Skin of body (tissue), 2 donors: ENCODE measurements around the gene PDLIM7. TPM values are rescaled to one million over a fixed set of nuclear protein-coding genes. Genes with fewer than 3 reads are reported as not detected.
"Not testable (repeated sequence)": the region's sequence is repeated elsewhere in the genome, so short reads cannot be mapped to it uniquely, and the experiment has no call there.

Experiments
- DNase-seq: peaks from one replicate; lab custom pipeline; 2025; lab: John Stamatoyannopoulos, UW
- total RNA-seq: library from RNA; depleted of rRNA; stranded (reverse); fragments of >200 nt; gene quantifications from one replicate; pipeline ENCODE4 v1.2.3, GENCODE V29; 2014

PDLIM7 gene
- total RNA-seq, 1 donor from 2014 or later, result 30.7 TPM

DNA sequence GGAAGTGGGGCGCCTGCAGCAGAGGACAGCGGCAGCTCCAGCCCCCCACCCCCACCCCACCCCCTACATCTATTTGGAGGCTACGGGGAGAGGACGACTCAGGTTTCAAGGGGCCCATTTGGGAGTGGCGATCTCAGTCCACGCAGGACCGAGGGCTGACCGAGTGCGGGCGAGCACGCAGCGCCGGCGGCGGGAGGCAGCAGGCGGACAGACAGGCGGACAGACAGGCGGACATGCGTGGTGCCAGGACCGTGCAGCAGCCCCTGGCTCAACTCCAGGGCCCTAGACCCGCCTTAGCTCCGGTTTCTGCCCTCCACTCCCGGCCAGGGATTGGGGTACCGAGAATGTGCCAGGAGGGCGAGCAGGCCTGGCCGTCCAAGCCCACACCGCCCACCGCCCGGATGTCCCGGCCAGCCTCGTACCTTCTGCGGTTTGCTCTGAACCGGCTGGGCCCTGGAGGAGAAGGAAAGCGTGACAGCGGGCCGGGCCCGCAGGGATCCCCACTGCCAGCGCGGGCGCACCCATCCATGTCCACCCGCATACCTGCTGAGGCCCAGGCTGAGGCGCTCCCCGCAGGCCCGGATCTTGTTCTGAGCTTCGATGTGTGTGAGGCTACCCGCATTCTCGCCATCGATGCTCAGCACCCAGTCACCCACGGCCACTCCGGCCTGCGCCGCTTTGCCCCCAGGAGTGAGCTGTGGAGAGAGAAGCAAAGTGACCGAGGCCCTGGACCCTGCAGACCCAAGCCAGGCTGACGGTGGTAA is 5.2 kb downstream of the PDLIM7 start:
- no peak for DNase-seq

DNA sequence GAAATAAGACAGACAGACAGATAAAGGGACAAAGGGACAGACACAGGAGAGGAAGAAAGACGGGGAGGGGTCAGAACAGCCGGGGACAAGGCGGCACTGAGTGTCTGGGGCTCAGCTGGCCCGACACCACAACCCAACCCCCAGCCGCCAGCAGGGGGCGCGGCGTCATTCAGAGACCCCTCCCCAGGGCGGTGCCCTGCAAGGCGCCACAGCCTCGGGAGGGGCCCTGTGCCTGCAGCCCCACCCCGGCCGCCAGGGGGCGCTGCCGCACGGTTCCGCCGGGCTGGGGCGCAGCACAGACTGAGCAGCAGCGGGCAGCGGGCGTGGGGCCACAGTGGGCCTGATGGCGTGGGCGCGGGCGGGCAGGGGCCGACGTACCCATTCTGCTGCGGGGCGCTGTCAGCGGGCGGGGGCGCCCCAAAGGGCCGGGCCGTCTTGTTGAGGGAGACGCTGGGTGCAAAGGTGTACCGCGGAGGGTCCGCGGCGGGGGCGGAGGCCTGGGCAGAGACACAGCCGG is 5.9 kb downstream of the PDLIM7 start:
- DNase-seq, result no peak

DNA sequence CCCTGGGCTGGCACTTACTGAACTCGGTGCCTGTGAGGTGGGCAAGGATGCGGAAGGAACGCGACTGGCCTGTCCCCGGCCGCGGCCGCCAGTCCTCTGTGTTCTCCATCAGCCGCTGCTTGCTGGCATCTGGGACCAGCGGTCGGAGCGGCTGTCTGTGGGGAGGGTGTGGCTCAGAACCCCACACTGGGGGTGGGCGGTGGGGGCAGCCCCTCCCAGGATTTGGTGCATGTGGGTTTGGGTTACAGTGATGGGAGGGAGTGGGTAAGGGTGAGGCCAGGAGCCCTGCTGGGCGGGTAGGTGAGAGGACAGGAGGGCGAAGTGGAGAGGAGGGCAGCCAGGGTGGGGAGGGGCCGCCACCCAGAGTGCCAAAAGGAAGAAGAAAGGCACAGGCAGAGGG is 6.4 kb downstream of the PDLIM7 start:
- no peak for DNase-seq

DNA sequence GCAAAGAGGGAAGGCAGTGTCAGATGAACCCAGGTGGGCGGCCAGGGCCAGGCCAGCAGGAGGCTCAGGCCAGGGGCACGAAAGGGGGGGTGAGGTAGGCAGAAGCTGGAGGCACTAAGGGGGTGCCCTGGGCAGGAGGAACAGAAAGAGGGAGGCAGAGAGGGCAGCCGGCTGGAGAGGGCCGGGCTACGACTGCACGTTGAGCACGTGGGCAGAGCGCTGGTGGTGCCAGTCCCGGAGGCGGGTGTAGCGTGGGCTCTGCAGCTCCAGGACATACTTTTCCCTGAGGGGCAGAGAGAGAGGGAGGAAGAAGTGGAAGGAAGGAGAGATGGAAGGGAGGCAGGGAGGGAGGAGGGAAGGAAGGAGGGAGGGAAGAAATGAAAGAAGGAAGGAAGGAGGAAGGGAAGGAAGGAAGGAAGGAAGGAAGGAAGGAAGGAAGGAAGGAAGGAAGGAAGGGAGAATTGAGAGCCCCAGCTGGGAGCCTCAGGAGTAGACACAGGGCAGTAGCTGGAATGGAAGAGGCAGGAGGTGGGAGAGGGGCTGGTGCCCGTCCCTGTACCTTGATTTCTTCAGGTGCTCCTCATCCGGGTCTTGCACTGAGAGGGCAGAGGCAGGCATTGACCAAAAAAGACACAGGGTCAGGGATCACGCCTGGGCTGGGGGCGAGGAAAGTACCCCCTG is 7.0 kb downstream of the PDLIM7 start:
- no peak for DNase-seq

DNA sequence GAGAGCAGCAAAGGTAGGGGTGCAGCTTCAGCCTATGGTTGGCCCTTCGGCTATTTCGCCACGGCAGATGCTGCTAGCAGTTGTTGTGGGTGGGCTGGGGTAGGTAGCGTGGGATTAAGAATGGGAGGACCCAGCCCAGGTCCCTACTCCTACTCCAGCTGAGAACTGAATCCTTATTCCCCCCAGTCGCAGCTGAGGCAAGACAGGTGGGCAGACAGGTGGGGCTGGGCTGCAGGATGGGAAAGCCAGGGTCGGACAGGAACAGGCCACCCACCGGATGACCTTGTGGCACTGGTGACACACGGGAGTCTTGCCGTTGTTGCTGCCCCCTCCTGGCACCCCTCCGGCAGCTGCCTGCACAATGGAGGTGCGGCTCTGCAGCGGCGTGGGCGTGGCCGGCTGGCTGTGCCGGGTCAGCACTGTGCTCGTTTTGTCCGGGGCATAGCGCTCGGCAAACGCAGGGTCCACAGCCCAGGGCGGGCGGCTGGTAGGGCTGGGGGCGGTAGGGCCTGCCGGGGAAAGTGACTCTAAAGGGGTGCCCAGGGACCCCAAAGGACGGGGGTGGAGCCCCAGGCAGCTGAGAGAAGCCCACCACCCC is 8.2 kb downstream of the PDLIM7 start:
- DNase-seq, result no peak

DNA sequence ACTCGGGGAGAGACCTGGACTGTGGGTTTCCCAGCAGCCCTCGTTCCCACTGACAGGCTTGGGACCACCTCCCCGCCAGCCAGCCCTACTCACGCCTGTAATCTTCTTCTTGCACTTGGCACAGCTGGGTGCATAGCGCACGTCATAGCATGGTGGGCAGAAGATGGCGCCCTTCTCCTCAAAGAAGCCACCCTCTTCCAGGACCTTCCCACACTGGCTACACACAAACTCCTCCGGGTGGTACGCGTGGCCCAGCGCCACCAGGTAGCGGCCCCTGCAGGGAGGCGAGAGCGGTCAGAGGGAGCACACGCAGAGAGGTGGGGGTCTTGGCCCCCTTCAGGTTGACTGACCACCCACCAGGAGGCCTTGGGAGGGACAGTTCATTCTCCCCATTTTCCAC is 9.4 kb downstream of the PDLIM7 start:
- no peak for DNase-seq

DNA sequence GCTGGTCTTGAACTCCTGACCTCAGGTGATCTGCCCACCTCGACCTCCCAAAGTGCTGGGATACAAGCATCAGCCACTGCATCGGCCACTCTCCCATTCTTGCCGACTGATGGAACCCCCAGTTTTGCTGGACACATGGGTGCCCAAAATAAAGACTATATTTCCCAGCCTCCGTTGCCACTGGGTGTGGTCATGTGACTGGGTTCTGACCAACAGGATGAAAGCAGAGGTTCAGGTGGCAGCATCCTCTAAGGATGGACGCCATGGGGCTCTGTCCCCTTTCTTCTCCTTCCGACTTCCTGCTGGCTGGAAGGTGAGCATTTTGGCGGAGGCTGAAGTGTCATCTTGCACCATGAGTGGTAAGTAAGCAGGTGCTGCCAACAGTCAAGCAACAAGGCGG is 10.3 kb downstream of the PDLIM7 start:
- no peak for DNase-seq

DNA sequence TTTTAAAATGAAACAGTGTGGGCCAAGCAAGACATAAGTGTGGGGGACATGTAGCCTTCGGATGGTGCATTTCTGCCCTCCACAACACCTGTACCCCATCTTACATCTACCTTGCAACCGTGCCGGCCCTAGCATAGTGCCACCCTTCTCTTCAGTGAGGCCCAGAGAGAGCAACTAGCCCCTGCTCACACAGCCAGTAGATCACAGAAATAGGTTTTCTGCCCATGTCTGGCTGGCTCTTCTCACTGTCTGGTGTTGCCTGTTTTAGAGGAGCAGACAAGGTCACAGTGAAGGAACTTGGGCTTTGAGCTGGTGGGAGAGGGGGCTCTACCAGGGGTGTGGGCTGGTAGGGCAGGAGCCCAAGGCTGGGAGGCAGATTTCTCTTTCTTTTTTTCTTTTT is 11.1 kb downstream of the PDLIM7 start:
- DNase-seq, result no peak

DNA sequence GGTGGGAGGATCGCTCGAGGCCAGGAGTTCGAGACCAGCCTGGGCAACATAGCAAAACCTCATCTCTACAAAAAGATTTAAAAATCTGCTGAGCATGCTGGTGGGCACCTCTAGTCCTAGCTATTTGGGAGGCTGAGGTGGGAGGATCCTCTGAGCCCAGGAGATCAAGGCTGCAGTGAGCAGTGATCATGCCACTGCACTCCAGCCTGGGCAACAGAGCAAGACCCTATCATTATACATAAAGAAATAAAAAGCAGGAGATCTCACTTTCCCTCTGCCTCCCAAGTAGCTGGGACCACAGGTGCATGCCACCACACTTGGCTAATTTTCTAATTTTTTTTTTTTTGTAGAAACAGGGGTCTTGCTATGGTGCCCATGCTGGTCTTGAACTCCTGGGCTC is 11.7 kb downstream of the PDLIM7 start:
- not testable (repeated sequence) for DNase-seq

DNA sequence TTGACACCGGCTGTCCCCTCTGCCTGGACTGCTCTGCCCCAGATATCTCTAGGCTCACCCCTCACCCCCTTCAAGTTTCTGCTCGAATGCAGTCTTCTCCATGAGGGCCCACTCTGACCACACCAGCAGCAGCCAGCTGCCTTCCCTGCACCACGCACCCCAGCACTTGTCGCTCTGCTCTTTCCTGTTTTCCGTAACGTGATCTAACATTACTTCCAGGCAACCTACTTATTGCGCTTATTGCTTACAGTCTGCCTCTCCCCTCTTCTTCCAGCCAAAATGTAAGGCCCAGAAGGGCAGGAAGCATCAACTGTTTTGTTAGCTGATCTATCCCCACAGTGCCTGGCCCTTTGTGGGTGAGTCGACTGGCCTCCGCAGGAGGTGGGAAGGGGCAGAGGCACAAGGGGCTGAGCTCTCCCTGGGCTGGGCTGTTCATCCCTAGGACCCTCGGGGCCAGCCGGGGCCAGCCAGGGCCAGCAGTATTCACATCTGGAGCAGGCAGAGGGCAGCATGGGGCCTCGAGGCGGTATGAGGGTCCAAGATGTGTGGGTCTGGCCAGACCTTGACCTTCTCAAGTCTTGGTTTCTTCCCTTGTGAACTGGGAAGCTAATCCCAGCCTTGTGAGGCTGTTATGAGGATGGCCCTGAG is 12.4 kb downstream of the PDLIM7 start:
- DNase-seq, result no peak

DNA sequence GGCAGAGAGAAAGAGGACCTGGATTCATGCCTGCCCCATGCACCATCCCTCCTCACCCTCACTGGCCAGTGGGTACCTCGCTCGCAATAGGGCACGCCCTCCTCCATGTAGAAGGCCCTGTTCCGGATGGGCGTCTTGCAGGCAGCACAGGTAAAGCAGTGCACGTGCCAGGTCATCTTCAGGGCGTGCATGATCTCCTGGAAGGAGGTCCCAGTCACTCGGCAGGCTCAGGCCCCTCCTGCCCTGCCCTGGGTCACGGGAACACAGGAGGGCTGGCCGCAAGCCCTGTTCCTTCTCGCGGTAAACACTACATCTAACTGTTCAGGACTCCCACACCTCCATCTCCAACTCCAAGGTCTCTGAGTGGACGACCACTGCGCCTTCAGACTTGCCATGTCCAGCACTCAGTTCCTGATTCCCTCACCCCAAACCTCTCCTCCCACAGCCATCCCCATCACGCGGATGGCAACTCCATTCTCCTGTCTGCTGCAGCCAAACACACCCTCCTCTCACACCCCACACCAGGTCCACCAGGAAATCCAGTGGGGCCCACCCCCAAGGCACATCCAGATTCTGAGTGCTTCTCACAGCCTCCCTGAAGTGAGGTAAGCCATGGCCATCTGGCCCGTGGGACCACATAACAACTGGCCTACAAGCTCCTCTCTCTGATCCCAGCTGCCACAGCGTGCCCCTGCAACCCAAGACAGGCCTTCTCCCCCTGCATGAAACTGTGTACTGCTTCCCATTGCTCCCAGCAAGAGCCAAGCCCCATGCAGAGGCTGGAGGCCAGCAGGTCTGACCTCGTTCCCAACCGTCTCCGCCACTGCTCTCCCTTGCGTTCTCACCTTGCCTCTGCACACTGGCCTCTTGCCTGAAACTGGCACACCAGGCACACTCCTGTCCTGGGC is 13.2 kb downstream of the PDLIM7 start:
- DNase-seq, result no peak

DNA sequence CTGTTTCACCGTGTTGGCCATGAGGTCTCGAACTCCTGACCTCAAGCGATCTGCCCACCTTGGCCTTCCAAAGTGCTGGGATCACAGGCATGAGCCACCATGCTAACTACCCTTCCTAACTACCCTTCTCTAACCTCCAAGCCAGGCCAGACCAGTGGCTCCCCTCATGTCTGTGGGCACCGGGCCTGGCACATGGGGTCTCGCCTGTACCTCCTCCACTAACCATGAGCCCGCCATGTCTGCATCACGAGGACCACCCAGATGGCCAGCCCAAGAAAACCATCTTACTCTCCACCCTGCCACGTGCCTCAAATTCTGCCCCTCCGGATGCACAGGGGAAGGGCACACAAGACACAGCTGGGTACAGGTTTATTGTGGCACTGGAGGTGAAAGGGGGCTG is 14.4 kb downstream of the PDLIM7 start:
- no peak for DNase-seq

DNA sequence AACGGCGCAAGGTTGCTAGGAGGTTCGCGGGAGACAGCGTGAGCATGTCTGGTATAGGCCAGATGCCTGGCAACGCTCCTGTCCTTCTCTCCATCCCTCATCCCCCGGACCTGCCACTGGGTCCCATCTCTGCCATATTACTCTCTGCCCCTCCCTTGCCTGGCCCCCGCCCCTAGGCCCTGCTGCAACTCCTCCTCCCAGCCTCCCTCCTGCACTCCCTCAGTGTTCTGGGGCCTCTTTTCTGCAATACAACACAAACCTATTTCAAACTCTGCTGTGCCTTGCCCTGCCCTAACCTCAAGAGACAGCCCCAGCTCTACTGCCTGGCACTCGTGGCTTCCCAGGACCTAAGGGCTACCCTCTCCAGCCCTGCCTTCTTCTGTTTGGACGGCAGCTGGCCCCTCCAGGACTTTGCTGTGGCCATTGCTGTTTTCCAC is 15.0 kb downstream of the PDLIM7 start:
- no peak for DNase-seq

DNA sequence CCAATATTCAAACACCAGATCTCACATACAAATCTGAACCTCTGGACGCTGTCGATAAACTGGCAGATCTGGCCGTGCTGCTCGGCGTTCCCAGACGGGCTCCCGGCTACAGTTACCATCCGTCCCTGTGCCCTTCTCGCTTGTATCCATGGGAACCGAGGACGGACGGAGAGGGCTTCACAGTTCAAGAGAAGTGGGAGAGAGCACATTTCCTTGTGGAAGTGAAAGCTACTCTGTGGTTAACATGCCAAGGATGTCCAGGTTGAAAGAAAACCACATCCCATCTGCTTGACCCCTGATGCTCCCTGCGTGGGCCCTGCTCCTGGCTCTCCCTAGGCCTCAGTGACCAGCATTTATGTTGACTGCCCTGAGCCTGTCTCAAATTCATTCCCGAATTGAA is 17.6 kb downstream of the PDLIM7 start:
- no peak for DNase-seq

DNA sequence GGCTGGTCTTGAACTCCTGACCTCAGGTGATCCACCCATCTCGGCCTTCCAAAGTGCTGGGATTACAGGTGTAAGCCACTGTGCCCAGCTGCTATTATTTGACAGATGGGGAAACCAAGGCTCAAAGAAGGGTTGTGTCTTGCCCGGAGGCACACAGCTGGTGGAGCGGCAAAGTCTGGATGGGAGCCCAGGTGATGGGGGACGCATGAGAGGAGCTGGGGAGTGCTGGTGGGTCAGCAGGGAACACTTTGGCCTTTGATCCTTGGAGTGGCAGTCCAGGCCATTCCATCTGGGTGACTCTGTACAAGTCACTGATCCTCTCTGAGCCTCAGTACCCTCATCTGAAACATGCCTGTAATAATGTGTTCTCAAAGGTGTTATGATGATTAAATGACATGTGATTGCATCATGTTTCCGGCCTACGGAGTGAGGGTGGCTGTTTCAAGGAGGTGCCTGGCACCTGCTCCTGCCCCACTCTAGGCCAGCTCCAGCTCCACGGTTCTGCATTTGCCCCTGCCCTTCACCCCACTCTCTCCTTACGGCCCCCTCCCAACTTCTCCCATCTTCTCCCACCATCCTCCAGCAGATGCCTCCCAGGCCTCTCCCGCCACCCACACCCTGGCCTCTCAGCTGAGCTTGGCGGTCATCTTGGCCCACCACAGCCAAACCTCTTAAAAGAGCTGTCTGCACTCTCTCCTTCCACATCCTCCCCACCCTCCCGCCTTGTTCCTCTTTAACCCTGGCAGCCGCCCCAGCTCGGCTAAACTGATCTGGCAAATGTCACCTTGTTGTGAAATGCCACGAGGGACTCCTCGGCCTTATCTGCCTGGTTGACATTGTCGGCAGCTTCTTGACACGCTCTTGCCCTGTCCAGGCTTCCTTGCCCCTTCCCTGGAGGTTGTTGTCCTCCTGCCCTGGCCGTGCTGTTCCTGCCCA is 18.4 kb downstream of the PDLIM7 start:
- no peak for DNase-seq

DNA sequence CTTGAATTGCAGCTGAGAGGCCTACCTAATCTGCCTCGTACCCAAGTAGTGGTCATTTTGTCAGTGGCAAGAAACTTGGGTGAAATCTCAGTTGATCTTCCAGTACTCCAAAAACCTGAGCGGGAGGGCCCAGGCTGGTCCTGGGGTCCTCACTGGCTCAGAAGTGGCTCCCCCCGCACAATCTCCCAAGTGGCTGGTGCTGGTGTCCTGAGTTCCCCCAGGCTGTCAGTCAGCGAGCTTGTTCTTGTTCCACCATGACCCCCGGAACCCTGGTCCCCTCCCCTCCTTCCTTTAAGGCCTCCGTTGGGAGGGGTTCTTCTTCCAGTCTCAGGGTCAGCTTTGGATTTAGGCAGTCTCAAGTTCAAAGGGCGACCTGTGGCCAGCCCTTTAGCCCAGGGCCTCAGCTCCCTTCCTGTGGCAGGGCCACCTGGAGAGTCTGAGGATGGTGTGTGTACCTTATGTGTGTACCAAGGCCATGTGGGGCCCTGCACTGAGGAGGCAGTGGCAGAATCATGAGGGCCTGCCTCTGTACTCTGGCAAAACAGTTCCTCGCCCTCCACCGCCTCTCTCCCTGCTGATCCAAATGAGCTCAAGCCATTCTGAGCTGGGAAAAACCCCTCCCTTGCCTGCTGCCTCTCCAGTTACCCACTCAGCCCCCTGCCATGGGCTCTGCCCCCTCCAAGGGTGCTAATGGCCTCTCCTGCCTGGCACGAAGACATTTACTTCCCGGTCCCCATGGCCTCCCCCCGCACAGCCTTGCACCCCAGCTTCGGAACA is 19.5 kb downstream of the PDLIM7 start:
- DNase-seq, result no peak

DNA sequence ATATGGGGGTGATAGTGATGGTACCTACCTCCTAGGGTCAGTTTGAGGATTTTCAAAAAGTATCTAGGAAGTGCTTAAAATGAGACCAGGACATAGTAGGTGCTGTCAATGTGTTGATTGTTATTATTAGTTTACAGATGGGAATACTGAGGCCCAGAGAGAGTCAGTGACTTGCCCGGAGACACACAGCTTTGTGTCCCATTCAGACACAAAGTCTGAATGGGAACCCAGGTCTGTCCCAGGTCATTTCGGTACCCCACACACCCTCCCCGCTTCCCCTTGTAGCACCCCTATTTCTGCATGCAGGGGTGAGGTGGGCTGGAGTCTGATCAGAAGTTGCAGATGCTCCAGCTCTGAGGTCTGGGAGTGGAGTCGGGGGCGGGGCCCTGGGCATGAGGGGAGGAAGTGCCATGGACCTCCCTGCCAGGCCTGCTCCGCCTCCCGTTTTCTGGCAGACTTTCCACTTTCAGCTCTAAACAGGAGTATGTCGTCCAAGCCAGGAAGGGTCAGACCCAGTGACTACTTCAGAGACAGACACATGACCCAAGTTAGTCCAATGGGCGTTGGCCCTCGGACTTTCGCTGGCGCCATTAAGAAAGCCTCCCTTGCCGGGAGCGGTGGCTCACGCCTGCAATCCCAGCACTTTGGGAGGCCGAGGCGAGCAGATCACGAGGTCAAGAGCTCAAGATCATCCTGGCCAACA is 20.7 kb downstream of the PDLIM7 start:
- no peak for DNase-seq
